Stimulated activated CD8-positive, alpha-beta memory T cell treated with anti-CD3 and anti-CD28 coated beads, Interleukin-4, amount 100 ng/mL, for 48 hours (primary cell): ENCODE data around the gene FBXL4.

Experiments used
- DNase-seq: peaks from one replicate; pipeline ENCODE4 v3.0.0-alpha.2; 2020

Gene FBXL4

DNA sequence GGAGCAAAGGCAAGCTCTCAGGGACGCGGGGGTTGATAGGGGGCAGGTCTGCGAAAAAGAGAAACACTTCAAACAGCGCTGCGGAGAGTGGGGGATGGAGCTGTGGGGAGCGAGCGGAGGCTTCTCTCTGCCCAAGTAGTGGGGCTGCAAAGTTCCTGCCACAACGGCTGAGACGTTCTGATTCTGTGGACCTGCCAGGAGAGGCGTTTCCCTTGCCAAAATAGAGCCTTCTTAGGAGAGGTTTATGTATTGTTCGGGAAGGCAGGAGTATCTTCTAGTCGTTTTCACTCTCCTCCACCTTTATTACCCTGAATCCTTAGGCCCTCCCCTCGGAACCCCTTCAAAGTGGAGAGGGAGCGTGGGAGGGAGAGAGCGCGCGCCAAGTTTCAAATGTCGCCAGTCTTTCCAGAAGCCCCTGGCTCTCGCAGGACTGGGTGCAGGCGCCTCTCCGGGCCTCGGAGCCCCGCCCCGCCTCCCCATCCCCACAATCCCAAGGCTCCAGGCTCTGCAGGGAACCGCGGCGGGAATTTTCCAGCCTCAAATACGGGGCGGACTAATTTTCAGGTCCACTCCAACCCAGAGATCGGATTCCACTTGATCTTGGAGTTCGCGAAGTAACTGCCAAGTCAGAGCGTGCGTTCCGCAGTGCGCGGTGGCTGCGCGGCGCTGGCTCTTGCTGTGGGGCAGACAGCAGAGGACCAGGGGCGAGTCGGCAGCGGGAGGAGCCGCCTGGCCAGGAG, 123.4 kb downstream of the FBXL4 start:
- DNase-seq = no peak

DNA sequence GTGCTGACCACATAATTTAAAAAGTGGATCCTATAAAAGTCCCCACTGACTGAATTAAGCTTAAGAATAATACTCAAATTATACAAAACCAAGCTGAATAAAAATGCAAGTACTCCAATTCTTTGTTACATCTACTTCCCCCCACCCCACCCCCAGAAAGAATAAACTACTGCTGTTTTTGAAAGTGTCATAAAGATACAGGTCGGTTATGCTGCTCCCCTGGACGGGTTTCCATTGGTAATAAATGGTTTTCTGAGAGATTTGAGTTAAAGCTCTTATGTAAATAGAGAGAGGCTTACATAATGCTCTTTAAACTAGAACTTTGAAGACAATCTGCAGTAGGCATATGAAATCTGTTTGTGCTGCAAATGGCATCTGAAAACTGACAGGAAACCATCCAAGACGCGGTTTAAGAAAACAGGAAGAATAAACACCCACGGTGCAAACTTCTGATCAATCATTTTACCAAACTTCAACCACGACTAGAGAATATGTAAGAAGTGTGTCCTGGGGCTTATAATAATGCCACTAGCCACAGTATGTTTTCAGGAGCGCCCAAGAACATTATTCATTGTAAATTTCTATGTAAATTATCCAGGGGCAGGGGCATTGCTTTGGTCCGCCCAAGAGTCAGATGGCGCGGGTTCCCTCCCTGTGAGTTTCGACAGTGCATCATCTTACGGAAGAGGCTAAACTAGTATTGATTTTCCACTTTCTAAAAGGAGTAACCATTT, 124.2 kb downstream of the FBXL4 start:
- no peak for DNase-seq

DNA sequence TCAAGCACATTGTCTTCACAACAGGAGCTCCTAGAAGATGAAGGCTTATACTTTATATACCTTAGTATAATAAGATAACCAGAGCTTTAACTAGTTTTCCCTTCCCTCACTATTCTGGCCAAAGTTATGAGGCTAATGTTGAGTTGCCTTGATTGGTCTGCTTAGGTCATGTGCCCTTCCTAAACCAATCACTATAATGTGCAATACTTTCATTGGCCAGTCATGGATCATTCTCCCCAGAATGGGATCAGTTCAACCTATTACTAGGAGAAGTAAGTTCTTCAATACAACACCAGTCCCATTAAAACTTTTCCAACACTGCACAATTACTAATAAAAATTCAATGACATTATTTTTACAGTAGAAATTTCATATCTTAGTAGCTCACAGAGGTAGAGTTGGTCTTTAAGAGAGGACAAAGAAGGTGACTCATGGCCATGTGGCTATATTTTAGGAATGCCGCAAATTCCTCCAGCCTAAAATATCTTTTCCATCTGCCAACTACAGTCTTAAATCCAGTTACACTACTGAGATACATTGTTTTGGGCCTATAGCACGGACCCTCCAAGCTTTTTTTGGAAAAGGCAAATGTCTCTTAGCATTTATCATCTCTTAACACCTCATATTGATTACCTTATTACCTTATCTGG, 125.9 kb downstream of the FBXL4 start:
- DNase-seq = no peak
